ENCODE results near the gene DOCK10.
"Not testable (repeated sequence)": the region's sequence is repeated elsewhere in the genome, so short reads cannot be mapped to it uniquely, and the experiment has no call there.

DOCK10 gene

GRCh38 chr2:224941960-224942359 is 100.3 kb downstream of the DOCK10 start:
- DNase-seq = no peak

GRCh38 chr2:224940618-224941017 is 101.7 kb downstream of the DOCK10 start:
- no peak for DNase-seq

- DNase-seq = no peak
Measured at GRCh38 chr2:224938651-224939182, 103.6 kb downstream of the DOCK10 start.

GRCh38 chr2:224937887-224938286 is 104.4 kb downstream of the DOCK10 start:
- DNase-seq = no peak

GRCh38 chr2:224934526-224935188 is 107.6 kb downstream of the DOCK10 start:
- DNase-seq = no peak

- no peak for DNase-seq
Measured at GRCh38 chr2:224933431-224933830, 108.8 kb downstream of the DOCK10 start.

GRCh38 chr2:224932522-224932921 is 109.7 kb downstream of the DOCK10 start:
- DNase-seq = no peak

GRCh38 chr2:224931956-224932355 is 110.3 kb downstream of the DOCK10 start:
- no peak for DNase-seq

GRCh38 chr2:224930990-224931389 is 111.3 kb downstream of the DOCK10 start:
- no peak for DNase-seq

GRCh38 chr2:224930124-224930523 is 112.1 kb downstream of the DOCK10 start:
- no peak for DNase-seq

GRCh38 chr2:224929512-224929911 is 112.8 kb downstream of the DOCK10 start:
- no peak for DNase-seq

- DNase-seq = no peak
Measured at GRCh38 chr2:224927646-224928173, 114.6 kb downstream of the DOCK10 start.

GRCh38 chr2:224927011-224927410 is 115.3 kb downstream of the DOCK10 start:
- DNase-seq = no peak

- no peak for DNase-seq
Measured at GRCh38 chr2:224925810-224926100, 116.5 kb downstream of the DOCK10 start.

- DNase-seq = no peak
Measured at GRCh38 chr2:224925061-224925809, 117.0 kb downstream of the DOCK10 start.

GRCh38 chr2:224924631-224925030 is 117.6 kb downstream of the DOCK10 start:
- DNase-seq = no peak

GRCh38 chr2:224922142-224922727 is 120.0 kb downstream of the DOCK10 start:
- DNase-seq = no peak

GRCh38 chr2:224919472-224920110 is 122.7 kb downstream of the DOCK10 start:
- no peak for DNase-seq

GRCh38 chr2:224918626-224919471 is 123.4 kb downstream of the DOCK10 start:
- no peak for DNase-seq

GRCh38 chr2:224917246-224917645 is 125.0 kb downstream of the DOCK10 start:
- not testable (repeated sequence) for DNase-seq

GRCh38 chr2:224915136-224915535 is 127.1 kb downstream of the DOCK10 start:
- no peak for DNase-seq

- DNase-seq = no peak
Measured at GRCh38 chr2:224910574-224910925, 131.7 kb downstream of the DOCK10 start.
